Activated naive CD4-positive, alpha-beta T cell treated with anti-CD3 and anti-CD28 coated beads, Interleukin-2, amount 50 U/mL, for 24 hours (primary cell): Measurements from ENCODE around the gene KRIT1.

Experiments used
- H3K27ac Mint-ChIP-seq: one replicate; pipeline ENCODE4 v1.8.0; 2021; ENCODE audit warnings: mild to moderate bottlenecking, mixed read lengths
- H3K27me3 Mint-ChIP-seq: one replicate; pipeline ENCODE4 v1.8.0; 2021; ENCODE audit warnings: mixed read lengths
- H3K36me3 Mint-ChIP-seq: one replicate; pipeline ENCODE4 v1.8.0; 2021; ENCODE audit warnings: mixed read lengths
- H3K4me1 Mint-ChIP-seq: one replicate; pipeline ENCODE4 v1.8.0; 2021; ENCODE audit warnings: mixed read lengths
- H3K4me3 Mint-ChIP-seq: one replicate; pipeline ENCODE4 v1.8.0; 2021; ENCODE audit warnings: mild to moderate bottlenecking, mixed read lengths
- H3K9me3 Mint-ChIP-seq: one replicate; pipeline ENCODE4 v1.8.0; 2021; ENCODE audit warnings: mixed read lengths

The KRIT1 gene

DNA sequence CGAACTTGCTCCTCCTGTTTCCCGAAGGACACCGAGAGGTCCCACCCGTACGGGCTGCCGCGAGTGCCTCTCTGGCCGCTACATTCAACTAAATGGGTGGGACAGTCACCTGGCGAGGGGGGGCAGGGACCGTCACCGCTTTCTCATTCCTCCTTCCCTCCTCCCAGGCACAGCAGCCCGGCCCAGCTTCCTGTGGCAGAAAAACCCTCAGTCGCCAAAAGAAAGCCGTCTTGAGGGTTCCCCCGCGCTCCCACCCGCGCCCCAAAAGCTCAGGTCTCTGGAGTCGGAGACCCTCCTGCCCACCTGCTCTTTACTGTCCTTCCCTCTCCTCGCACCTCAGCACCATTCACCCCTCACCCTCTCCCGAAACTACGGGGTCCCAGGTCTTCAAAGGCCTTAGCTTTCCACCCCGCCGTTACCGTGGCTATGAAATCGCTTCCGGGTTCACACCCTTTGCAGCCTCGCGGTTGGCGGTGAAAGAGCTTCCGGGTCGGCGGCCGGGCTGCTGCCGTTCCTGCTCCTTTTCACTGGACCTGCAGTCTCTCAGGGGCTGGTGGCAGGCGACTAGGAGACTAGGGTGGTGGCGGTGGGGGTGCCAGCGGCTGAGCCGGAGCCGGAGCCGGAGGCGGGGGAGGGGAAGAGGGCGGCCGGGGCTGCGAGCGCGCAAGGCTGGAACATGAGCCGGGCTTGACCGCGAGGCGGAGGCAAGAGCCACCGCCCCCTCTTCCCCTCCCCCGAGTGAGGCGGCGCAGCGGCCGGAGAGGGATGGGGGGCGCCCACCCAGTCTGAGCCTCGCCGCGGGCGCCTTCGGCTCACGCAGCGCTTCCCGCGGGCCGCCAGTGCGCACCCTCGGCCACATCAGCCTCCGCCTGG lies at the start of gene KRIT1, which contains the start of gene ANKIB1:
Gene KRIT1, minus strand, starts transcription at position 428 of the 873 bp plus-strand sequence. CDS start 3,779 bp downstream, outside the sequence.
Gene ANKIB1, plus strand, starts transcription at position 488 of the 873 bp plus-strand sequence. CDS start 49,005 bp downstream, outside the sequence.
- no peaks in the 10 kb centered on the region for H3K27me3 Mint-ChIP-seq
- peak within 1 kb of the TSS; percentile 100 for H3K27ac Mint-ChIP-seq
- peak within 1 kb of the TSS; percentile 97 for H3K4me3 Mint-ChIP-seq
- H3K4me1 Mint-ChIP-seq = peaks cover 39% of the 10 kb centered on the region
- H3K36me3 Mint-ChIP-seq = peaks cover 2% of the 10 kb centered on the region
- H3K9me3 Mint-ChIP-seq = no peaks in the 10 kb centered on the region

DNA sequence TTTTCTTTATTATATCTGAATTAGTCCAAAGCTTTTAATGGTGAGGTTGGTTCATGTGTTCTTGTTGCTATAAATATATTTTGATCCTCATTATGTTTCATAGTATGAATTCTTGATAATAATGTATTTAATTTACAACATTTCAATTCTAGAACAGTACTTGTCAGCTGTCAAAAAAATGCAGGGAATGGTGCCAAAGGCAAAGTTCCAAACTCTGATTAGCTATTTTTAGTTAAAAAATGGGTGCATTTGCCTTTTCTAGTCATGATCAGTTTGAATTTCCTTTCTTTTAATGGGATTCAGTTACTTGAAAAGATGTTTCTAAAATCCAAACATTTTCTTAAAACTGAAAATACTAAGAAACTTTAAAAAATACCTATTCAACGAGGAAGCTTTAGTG lies 49.7 kb upstream of the KRIT1 start:
- no peak overlapping the region for H3K4me3 Mint-ChIP-seq
- no peak overlapping the region for H3K27ac Mint-ChIP-seq
- no peaks in the 10 kb centered on the region for H3K27me3 Mint-ChIP-seq
- peaks cover 22% of the 10 kb centered on the region for H3K36me3 Mint-ChIP-seq
- H3K4me1 Mint-ChIP-seq = peaks cover 22% of the 10 kb centered on the region
- no peaks in the 10 kb centered on the region for H3K9me3 Mint-ChIP-seq

DNA sequence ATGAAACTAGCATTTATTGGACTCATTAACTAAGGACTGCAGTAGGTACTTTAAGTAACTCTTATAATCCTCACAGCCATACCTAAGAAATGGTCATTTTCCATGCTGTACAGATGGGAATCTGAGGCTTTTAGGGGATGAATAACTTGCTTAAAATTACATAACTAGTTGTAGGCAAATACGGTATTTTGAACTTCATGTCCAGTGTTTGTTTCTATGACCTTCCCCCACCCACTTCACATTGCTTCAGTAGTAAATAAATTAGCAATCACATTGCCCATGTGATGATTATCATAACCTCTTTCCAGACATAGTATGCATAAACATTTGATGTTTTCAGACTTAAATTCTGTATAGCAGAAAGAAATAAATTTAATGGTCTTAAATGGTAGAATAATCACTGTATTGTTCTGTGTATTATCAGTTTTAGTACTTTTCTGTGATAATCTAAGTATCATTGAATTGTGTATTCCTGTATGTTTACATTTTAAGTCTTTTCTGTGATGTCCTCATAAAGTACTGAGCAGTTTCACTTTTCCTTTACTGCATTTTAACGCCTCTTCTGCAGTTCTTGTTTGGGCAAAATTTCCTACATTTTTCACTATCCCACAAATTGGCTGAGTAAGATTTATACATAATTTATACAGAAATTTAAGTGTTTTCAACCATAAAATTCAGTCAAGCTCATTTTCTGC lies 48.3 kb upstream of the KRIT1 start:
- H3K4me3 Mint-ChIP-seq = peak overlapping the region; percentile 42
- H3K4me1 Mint-ChIP-seq = peaks cover 34% of the 10 kb centered on the region
- H3K9me3 Mint-ChIP-seq = no peaks in the 10 kb centered on the region
- H3K27me3 Mint-ChIP-seq = no peaks in the 10 kb centered on the region
- H3K36me3 Mint-ChIP-seq = peaks cover 19% of the 10 kb centered on the region
- H3K27ac Mint-ChIP-seq = no peak overlapping the region

DNA sequence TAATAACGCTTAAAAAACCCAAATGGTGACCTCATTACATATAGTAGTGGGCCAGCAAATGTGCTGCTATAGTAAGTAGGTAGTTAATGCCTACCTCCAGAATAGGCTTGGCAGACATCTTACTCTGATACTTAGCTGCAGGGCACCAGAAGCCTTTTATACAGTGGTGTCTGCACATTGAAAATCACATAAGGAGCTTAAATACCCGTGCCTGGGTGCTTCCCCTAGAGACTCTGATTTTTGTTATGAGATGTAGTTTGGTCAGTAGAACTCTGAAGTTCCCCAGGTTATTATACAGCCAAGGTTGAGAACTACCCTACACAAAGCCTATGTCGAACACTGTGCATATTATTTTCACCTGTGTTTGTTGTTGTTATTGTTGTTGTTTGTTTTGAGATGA lies 47.3 kb upstream of the KRIT1 start:
- Mint-ChIP-seq H3K36me3 (peaks cover 15% of the 10 kb centered on the region), H3K27me3 (no peaks in the 10 kb centered on the region), H3K4me3 (no peak overlapping the region), H3K27ac (no peak overlapping the region), H3K9me3 (no peaks in the 10 kb centered on the region), H3K4me1 (peaks cover 34% of the 10 kb centered on the region)

DNA sequence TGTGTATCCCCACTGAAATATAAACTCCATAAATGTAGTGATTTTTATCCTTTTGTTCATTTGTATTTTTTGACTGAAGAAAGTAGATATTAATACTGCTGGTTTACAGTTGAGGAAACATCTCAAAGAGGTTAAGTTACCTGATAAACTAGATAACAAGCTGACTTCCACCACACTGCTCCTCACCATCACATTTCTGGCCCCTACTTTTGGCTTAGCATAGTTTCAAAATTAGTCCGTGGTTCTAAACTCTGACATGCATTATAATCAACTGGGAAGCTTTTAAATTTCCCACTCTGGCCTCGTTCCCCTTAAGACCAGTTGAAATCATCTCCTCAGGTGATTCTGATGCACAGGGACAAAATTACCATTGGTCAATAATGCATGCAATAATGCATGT lies 43.6 kb upstream of the KRIT1 start:
- no peaks in the 10 kb centered on the region for H3K9me3 Mint-ChIP-seq
- H3K4me3 Mint-ChIP-seq = no peak overlapping the region
- H3K27me3 Mint-ChIP-seq = no peaks in the 10 kb centered on the region
- peaks cover 4% of the 10 kb centered on the region for H3K36me3 Mint-ChIP-seq
- H3K4me1 Mint-ChIP-seq = peaks cover 42% of the 10 kb centered on the region
- no peak overlapping the region for H3K27ac Mint-ChIP-seq

DNA sequence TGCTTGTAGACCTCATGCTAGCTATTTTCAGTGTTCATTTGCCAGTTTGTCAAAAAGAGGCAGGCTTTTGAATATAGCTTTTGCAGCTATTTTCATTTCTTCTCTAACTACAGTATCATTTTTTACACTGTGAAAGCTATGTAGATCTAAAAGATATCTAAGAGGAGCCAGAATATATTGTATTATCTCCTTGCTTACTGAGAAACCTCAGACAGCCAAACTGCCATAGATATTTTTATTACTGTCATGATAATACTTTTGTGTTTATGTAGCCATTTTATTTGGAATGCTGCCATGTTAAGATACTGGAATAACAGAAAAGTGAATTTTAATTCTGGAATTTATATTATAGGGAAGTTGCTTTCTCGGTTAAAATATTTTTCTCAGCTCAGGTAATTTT lies 37.2 kb upstream of the KRIT1 start:
- no peaks in the 10 kb centered on the region for H3K27me3 Mint-ChIP-seq
- H3K4me3 Mint-ChIP-seq = no peak overlapping the region
- H3K27ac Mint-ChIP-seq = no peak overlapping the region
- H3K4me1 Mint-ChIP-seq = peaks cover 11% of the 10 kb centered on the region
- peaks cover 8% of the 10 kb centered on the region for H3K36me3 Mint-ChIP-seq
- no peaks in the 10 kb centered on the region for H3K9me3 Mint-ChIP-seq

DNA sequence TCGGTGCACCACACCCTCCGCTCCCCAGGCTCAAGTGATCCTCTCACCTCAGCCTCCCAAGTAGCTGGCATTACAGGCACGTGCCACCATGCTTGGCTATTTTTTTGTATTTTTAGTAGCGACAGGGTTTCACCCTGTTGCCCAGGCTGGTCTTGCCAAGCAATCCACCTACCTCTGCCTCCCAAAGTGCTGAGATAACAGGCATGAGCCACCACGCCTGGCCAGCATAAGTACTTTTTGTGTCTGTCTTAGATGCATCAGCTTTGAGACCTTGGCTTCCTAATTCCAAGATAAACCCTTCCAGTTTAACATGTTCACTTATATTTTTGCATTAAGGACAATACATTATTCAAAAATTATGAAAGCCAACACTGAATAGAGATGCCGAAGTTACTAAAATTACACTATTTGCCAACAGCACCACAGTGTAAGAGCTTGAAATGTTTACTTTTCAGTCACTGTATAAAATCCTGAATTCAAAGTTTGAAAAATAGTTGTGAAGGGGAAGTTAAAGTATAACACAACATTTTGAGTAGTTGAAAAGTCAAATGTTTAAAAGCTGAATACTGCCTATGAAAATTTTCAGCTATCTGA lies 36.6 kb upstream of the KRIT1 start:
- Mint-ChIP-seq H3K27me3 (no peaks in the 10 kb centered on the region), H3K27ac (no peak overlapping the region), H3K4me3 (no peak overlapping the region)

DNA sequence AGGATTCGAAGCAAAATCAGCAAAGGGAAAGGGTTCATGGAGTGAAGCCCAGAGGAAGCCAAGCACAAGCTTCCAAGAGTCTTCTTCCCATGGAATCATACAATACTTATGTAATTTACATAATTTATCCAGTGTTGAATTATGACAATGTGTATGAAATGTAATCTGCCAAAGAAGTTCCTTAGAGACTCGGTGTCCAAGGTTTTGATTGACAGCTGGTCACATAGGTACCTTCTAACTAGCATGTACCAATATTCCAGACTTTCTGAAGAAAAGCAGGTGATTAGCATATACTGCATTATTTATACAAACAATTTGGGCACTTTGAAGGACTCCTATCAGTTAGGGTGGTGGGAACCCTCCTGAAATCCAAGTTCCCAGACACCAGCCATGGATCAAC lies 35.3 kb upstream of the KRIT1 start:
- H3K4me1 Mint-ChIP-seq = peaks cover 9% of the 10 kb centered on the region
- no peak overlapping the region for H3K27ac Mint-ChIP-seq
- H3K4me3 Mint-ChIP-seq = no peak overlapping the region
- no peaks in the 10 kb centered on the region for H3K27me3 Mint-ChIP-seq
- H3K36me3 Mint-ChIP-seq = peaks cover 10% of the 10 kb centered on the region
- no peaks in the 10 kb centered on the region for H3K9me3 Mint-ChIP-seq

More for the DNA sequence above, 36.6 kb upstream of the KRIT1 start:
- peaks cover 7% of the 10 kb centered on the region for H3K36me3 Mint-ChIP-seq
- H3K9me3 Mint-ChIP-seq = no peaks in the 10 kb centered on the region
- H3K4me1 Mint-ChIP-seq = peaks cover 9% of the 10 kb centered on the region

DNA sequence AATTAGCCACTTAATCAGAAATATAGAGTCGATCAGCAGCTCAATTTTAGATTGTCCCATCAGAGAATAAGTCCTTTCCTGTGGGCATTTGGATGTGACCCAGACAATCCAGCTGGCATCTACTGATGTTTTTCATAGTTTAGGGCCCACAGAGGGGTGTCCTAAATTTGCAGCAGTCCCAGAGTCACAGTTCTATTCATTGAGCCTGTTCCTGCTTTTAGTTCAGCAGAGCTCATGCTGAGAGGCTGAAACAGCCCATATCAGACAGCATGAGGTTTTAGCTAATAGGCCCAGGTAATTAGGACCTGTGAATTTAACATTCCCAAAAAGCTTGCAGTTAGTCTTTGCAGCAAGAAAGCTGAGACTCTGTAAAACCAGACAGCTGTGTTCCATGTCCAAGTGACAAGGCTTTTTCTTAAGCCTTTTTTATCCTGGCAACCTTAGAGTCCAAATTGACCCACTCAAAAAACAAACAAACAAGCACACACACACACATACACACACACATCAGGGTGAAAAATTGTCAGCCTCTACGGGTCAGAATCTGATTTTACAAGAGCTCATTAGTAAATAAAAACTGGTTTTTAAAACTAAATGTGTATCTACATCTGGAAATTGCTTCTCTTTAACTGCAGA lies 33.8 kb upstream of the KRIT1 start:
- Mint-ChIP-seq H3K4me3 (no peak overlapping the region), H3K27ac (no peak overlapping the region), H3K9me3 (no peaks in the 10 kb centered on the region)

DNA sequence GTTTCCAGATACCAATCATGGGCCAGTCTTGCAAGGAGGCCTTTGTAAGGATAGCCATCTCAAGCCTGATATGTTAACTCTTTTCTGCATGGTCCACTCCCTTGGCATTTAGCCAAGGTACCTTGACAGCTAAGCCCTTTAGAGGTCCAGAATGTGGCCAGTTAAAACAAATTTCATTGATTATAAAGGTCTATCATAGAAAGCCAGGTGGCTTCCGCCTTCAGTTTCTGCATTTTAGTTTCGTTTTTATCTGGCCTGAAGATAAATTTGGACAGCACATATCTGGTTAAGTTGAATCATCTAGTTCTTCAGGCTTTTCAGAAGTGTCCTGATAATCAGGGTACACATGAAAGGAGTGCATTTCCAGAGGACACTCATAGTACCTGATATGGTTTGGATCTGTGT lies 30.7 kb upstream of the KRIT1 start:
- Mint-ChIP-seq H3K4me3 (no peak overlapping the region), H3K36me3 (peaks cover 20% of the 10 kb centered on the region), H3K27ac (no peak overlapping the region)

More for the DNA sequence above, 33.8 kb upstream of the KRIT1 start:
- Mint-ChIP-seq H3K36me3 (peaks cover 13% of the 10 kb centered on the region), H3K27me3 (no peaks in the 10 kb centered on the region), H3K4me1 (peaks cover 15% of the 10 kb centered on the region)

DNA sequence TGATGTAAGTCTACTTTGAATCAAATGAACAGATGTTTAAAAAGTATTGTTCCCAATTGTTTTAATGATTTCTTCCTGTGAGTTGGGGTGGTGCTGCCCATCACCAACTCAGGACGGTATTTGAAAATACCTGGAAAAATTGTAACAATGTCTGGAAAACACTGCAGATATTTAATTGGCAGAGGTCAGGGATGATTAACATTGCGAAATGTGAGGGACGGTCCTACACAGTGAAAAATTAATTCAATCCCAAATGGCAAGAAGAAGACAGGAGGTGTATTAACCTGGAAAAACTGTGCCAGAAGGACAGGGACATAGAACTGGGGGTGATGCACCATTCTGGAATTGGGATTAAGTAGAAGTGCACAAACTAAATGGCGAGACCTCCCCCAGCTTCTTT lies 29.6 kb upstream of the KRIT1 start:
- H3K36me3 Mint-ChIP-seq = peaks cover 15% of the 10 kb centered on the region
- H3K27me3 Mint-ChIP-seq = no peaks in the 10 kb centered on the region
- H3K27ac Mint-ChIP-seq = no peak overlapping the region
- H3K4me1 Mint-ChIP-seq = peaks cover 35% of the 10 kb centered on the region
- H3K9me3 Mint-ChIP-seq = no peaks in the 10 kb centered on the region
- no peak overlapping the region for H3K4me3 Mint-ChIP-seq

More for the DNA sequence above, 30.7 kb upstream of the KRIT1 start:
- peaks cover 30% of the 10 kb centered on the region for H3K4me1 Mint-ChIP-seq
- no peaks in the 10 kb centered on the region for H3K27me3 Mint-ChIP-seq
- no peaks in the 10 kb centered on the region for H3K9me3 Mint-ChIP-seq

DNA sequence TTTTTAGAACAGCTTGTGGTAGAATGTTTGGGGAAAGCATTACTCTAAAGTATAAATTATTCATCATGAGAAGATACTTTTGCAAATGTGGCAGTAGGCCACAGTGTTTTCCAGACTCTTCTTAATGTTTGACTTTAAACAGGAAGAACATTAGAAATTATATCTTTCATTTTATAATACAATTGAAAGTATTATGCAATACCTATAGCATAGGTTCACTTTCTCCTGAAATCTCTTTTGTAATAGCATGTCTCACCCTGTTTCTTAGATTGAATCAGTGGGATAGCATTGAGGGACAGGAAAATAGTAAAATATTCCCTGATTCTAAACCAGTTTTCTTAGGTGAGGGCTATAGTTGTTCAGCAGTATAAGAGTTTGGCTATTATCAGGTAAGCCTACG lies 23.2 kb upstream of the KRIT1 start:
- Mint-ChIP-seq H3K27me3 (no peaks in the 10 kb centered on the region), H3K9me3 (no peaks in the 10 kb centered on the region), H3K4me3 (no peak overlapping the region), H3K27ac (no peak overlapping the region), H3K36me3 (peaks cover 9% of the 10 kb centered on the region), H3K4me1 (peaks cover 22% of the 10 kb centered on the region)

DNA sequence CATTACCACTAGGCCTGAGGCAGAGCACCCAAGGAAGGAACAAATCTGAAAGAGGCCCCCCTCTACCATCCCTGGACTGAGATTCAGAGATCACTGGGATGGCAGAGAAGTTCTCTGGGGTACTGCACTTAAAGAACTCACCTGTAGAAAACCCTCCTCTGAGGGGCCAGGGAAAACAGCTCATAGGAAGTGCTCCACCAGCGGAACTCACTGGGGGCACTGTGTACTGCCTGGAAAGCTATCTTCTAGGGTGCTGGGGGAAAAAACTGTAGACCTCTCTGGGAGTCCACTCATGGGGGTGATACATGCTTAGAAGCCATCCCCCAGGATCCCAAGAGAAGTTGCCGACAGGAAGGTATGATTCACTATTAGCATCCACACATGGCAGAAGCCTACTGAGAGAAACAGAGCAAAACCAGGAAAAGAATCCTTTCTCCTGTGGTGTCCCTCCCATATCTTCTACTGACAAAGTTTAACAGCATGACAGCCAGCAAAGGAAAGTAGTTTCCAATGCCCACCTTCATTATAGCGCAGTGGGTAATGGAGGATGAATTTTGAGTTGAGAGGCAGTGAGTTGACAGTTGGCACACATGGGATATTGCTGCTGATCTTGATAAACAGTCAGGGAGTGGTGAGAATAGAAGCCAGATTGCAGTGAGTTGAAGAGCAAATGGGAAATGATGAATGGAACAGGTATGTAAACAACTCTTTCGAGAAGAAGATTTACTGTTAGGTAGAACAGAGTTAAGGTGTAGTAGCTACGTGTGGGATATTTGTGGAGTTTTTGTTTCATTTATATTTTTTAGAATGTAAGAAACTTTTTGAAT lies 20.9 kb upstream of the KRIT1 start:
- H3K27me3 Mint-ChIP-seq = no peaks in the 10 kb centered on the region
- H3K27ac Mint-ChIP-seq = no peak overlapping the region
- H3K36me3 Mint-ChIP-seq = peaks cover 7% of the 10 kb centered on the region

DNA sequence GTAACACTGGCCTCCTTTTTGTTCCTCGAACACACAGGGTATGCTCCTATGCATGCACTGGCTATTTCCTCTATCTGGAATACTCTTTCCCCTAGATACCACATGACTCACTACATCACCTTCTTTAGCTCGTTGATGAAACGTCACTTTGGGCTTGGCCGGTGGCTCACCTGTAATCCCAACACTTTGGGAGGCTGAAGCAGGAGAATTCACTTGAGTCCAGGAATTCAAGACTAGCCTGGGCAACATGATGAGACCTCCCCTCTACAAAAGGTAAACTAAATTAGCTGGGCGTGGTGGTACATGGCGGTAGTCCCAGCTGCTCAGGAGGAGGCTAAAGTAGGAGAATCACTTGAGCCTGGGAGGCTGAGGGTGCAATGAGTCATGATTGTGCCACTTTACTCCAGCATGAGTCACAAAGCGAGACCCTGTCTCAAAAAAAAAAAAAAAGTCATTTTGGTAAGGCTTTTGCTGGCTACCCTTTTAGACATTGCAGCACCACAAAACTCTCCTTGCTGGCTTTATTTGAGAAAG lies 14.6 kb upstream of the KRIT1 start:
- Mint-ChIP-seq H3K9me3 (no peaks in the 10 kb centered on the region), H3K4me1 (peaks cover 26% of the 10 kb centered on the region), H3K4me3 (no peak overlapping the region), H3K27me3 (no peaks in the 10 kb centered on the region), H3K27ac (no peak overlapping the region), H3K36me3 (peaks cover 12% of the 10 kb centered on the region)

More for the DNA sequence above, 20.9 kb upstream of the KRIT1 start:
- no peak overlapping the region for H3K4me3 Mint-ChIP-seq
- no peaks in the 10 kb centered on the region for H3K9me3 Mint-ChIP-seq
- peaks cover 10% of the 10 kb centered on the region for H3K4me1 Mint-ChIP-seq
